Ishikawa (cell line): ENCODE data around the gene MDFI.
A peak's percentile ranks its signal among the peaks of the same experiment; 100 is the strongest.

Experiments used
- CEBPB ChIP-seq: IDR thresholded peaks from 2 replicates; pipeline ENCODE4 v1.6.1; 2012
- CREB1 ChIP-seq: IDR thresholded peaks from 2 replicates; pipeline ENCODE4 v1.6.1; 2012; ENCODE audit warnings: low read depth
- EGR1 ChIP-seq: IDR thresholded peaks from 2 replicates; pipeline ENCODE4 v1.6.1; 2012
- EP300 ChIP-seq: IDR thresholded peaks from 2 replicates; pipeline ENCODE4 v1.6.1; 2012; ENCODE audit warnings: borderline replicate concordance
- FOXM1 ChIP-seq: IDR thresholded peaks from 2 replicates; pipeline ENCODE4 v1.6.1; 2012; ENCODE audit warnings: low read depth, borderline replicate concordance
- MAX ChIP-seq: IDR thresholded peaks from 2 replicates; pipeline ENCODE4 v1.6.1; 2012
- NFIC ChIP-seq: IDR thresholded peaks from 2 replicates; pipeline ENCODE4 v1.6.1; 2012
- RAD21 ChIP-seq: IDR thresholded peaks from 2 replicates; pipeline ENCODE4 v1.6.1; 2012; ENCODE audit warnings: low read depth
- REST ChIP-seq: IDR thresholded peaks from 2 replicates; pipeline ENCODE4 v1.6.1; 2012; ENCODE audit warnings: low read depth, mild to moderate bottlenecking
- TAF1 ChIP-seq: IDR thresholded peaks from 2 replicates; pipeline ENCODE4 v1.6.1; 2012; ENCODE audit warnings: low read depth, mild to moderate bottlenecking
- TCF12 ChIP-seq: IDR thresholded peaks from 2 replicates; pipeline ENCODE4 v1.6.1; 2012; ENCODE audit warnings: low read depth
- TEAD4 ChIP-seq: IDR thresholded peaks from 2 replicates; pipeline ENCODE4 v1.6.1; 2012
- USF1 ChIP-seq: IDR thresholded peaks from 2 replicates; pipeline ENCODE4 v1.6.1; 2012
- YY1 ChIP-seq: IDR thresholded peaks from 2 replicates; pipeline ENCODE4 v1.6.1; 2012; ENCODE audit warnings: low read depth
- ZBTB7A ChIP-seq: IDR thresholded peaks from 2 replicates; pipeline ENCODE4 v1.6.1; 2012; ENCODE audit warnings: low read depth

MDFI gene

GRCh38 chr6:41642090-41642959 is 4.1 kb downstream of the MDFI start:
- no peak for TF ChIP-seq EP300
- TF ChIP-seq ZBTB7A = 0 out of 2 replicates have a peak, but pooled peaks have one; percentile 17

- TF ChIP-seq EGR1 (no peak), TEAD4 (no peak), REST (no peak), FOXM1 (no peak), RAD21 (no peak), CEBPB (no peak), EP300 (no peak), TAF1 (no peak), TCF12 (no peak), MAX (no peak), ZBTB7A (no peak), USF1 (no peak), CREB1 (no peak), YY1 (no peak)
Measured at GRCh38 chr6:41642960-41643898, 5.0 kb downstream of the MDFI start.

GRCh38 chr6:41643899-41644269 is 5.6 kb downstream of the MDFI start:
- TF ChIP-seq NFIC (no peak), CREB1 (no peak), RAD21 (no peak), YY1 (no peak), ZBTB7A (no peak), MAX (no peak), EGR1 (no peak), TAF1 (no peak), TCF12 (no peak), USF1 (no peak), CEBPB (no peak), TEAD4 (no peak), REST (no peak), EP300 (no peak), FOXM1 (no peak)

- TF ChIP-seq CEBPB (no peak), YY1 (no peak)
Measured at GRCh38 chr6:41644297-41644879, 6.1 kb downstream of the MDFI start.

- TF ChIP-seq CREB1 = no peak
- TF ChIP-seq TAF1 = no peak
- no peak for TF ChIP-seq YY1
- TF ChIP-seq NFIC = no peak
- TF ChIP-seq REST = no peak
- no peak for TF ChIP-seq TCF12
- no peak for TF ChIP-seq ZBTB7A
Measured at GRCh38 chr6:41645007-41645618, 6.8 kb downstream of the MDFI start.
